DMS153 treated with DMSO at 0.1 percent for 48 hours (cell line): ENCODE data around the gene ZFYVE1.
"Not testable (repeated sequence)": the region's sequence is repeated elsewhere in the genome, so short reads cannot be mapped to it uniquely, and the experiment has no call there.

Source experiments
- DNase-seq: peaks from one replicate; lab custom pipeline; 2025; ENCODE audit not compliant: unreplicated experiment; lab: John Stamatoyannopoulos, UW

The ZFYVE1 gene, protein sequence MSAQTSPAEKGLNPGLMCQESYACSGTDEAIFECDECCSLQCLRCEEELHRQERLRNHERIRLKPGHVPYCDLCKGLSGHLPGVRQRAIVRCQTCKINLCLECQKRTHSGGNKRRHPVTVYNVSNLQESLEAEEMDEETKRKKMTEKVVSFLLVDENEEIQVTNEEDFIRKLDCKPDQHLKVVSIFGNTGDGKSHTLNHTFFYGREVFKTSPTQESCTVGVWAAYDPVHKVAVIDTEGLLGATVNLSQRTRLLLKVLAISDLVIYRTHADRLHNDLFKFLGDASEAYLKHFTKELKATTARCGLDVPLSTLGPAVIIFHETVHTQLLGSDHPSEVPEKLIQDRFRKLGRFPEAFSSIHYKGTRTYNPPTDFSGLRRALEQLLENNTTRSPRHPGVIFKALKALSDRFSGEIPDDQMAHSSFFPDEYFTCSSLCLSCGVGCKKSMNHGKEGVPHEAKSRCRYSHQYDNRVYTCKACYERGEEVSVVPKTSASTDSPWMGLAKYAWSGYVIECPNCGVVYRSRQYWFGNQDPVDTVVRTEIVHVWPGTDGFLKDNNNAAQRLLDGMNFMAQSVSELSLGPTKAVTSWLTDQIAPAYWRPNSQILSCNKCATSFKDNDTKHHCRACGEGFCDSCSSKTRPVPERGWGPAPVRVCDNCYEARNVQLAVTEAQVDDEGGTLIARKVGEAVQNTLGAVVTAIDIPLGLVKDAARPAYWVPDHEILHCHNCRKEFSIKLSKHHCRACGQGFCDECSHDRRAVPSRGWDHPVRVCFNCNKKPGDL

DNA sequence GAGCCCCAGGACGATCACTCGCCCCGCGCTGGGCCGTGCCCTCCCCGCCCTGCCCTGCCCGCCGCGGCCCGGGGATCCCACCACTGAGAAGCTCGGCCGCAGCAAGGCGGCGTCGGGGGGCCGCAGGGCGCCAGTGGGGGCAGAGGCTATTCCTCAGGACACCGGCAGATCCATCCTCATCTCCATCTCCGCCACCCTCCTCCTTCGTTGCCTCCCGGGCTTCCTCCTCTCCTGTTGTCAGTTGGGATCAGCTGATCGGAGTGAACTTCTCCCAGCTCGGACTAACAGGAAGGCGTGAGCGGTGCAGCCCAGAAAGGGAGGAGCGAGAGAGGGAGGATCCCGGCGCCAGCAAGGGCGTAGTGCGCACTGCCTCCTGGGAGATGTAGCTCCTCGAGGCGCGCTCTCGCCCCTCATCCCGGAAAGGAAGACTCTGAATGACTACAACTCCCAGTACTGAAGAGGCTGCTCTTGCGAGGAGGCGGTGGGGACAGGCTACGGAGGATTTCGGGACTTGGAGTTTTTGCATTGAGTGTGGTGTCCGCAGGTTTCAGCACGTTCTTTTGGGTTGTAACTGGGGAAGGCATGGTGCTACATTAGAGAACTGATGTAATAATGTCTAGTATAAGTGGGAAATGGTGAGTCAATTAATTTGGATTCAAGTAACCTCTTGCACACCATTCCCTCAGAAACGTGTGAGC, at the start of gene ZFYVE1:
Gene ZFYVE1 (minus strand): TSS at position 262 of the 698 bp plus-strand sequence. CDS start 2,598 bp downstream, outside the sequence.
- peak; percentile 97 for DNase-seq

DNA sequence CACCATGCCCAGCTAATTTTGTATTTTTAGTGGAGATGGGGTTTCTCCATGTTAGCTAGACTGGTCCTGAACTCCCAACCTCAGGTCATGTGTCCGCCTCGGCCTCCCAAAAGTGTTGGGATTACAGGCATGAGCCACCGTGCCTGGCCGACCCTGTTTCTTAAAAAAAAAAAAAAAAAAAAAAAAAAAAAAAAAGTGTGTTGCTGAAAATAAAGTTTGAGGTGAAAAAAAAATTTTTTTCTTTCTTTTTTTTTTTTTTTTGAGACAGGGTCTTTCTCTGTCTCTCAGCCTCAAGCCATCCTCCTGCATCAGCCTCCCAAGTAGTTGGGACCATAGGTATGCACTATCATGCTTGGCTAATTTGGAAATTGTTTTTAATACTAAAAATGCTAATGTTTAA, 42.7 kb upstream of the ZFYVE1 start:
- no peak for DNase-seq

DNA sequence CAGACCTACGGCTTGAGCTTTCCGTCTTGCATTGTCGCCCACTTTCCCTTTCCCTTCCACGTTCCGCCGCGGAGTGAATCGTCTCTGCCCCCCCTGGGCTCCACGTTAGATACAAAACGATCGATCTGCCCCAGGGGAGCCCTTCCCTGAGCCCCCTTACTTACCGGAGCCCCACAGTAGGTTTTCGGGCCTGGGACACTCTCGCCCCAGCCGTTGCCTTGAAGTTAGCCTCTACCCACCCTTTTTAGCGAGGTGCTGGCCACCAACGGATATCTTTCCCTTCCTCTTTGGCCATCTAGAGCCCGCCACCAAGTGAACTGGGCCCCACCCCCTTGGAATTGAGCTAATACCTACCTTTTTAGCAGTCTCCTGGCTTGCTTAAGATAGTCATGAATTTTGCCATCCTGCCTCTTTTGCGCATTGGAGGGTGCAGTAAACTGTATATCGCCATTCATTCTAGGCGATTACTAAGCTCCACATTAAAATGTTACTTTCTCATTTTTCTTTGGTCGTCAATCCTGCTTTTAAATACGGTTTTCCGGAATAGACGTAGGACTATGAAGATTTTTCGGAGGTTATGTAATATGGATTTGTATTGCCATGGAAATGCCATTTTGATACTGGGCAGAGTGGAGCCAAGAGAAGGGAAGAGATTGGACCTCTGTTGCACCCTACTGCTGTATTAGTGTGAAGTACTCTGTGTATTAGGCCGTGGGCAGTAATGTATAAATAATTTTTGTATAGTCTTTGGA, 32.2 kb upstream of the ZFYVE1 start:
- DNase-seq, result no peak

DNA sequence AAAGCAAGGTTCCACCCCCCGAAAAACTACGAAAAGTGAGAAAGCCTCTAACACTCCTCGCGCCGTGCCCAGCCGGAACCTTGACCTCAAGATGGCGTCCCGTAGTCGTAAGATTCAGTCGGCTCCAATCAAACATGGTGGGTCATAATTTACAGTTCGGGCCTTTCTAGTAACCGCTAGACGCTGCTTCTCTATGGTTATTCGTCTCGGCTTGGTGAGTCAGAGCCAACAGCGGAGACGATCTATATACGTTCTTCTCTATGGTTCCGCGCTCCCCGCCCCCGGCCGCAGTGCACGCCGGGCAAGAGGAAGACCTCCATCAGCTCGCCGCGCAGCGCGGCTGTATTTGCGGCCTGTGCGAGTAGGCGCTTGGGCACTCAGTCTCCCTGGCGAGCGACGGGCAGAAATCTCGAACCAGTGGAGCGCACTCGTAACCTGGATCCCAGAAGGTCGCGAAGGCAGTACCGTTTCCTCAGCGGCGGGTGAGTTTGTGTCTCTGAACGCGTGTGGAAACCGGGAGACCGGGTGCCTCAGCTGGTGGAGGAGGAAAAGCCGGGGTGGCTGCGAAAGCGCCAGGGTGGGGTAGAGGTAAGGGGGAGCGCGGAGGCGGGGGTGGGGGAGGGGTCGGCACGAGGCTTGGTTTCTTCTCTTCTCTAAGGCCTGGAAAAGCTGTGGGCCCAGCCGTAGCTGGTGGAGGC, 31.5 kb upstream of the ZFYVE1 start, which contains the start of gene RBM25:
Gene RBM25 (plus strand): TSS at position 311 of the 698 bp plus-strand sequence. CDS start 13,108 bp downstream, outside the sequence.
- DNase-seq, result peak; percentile 97

DNA sequence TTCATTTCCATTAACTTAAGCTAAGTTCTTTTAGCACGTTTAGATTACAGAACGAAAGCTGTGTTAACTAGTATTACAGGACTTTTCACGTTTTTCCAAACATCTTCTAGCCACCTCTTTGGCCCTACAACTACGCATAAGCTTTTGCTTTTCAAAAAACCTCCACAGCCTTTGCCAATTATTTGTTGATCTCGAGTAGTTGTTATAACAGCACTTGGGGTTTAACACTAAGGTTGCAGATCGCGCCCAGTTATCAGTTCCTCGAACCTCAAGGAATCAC, 31.0 kb upstream of the ZFYVE1 start:
- DNase-seq, result no peak

DNA sequence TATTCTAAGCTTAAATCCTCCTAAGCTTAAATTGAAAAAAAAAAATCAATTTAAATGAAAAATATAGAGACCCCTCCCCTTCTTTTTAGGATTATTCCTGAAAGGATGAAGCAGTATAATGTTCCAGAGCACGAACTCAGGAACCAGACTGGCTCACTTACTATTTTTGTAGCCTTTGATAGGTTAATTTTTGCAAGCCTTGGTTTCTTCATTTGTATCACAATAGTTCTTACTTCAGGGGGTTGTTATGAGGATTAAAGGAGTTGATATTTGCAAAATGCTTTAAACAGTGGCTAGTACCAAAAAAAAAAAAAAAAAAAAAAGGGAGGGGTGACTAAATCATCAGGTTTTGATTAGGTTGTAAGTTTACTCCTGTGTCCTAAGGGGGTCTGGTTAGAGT, 28.3 kb upstream of the ZFYVE1 start:
- no peak for DNase-seq

DNA sequence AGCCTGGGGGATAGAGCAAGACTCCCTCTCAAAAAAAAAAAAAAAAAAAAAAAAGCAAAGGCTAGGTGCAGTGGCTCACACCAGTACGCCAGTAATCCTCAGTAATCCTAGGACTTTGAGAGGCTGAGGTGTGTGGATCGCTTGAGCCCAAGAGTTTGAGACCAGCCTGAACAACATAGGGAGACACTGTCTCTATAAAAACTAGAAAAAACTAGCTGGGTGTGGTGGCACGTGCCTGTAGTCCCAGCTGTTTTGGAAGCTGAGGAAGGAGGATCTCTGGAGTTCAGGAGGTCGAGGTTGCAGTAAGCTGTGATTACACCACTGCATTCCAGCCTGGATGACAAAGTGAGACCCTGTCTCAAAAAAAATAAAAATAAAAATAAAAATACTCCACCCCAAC, 22.5 kb upstream of the ZFYVE1 start:
- DNase-seq, result no peak

DNA sequence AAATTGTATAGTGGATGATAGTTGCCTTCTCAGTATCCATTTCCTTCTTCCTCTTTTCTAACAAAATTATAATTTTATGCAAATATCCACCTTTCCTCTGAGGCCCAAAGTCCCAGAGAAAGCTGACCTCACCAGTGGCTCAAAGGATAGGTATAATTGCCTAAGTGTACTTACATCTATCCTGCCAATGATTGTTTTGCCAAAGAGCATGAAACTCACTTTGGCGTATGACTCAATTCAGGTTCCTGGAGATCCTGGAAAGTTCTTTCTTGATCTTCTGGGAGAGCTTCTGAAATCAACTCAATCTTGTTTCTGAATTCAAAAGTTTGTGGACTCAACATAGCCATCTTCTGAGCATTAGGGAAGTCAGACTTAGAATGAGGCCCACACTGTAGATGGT, 20.9 kb upstream of the ZFYVE1 start:
- DNase-seq, result no peak

DNA sequence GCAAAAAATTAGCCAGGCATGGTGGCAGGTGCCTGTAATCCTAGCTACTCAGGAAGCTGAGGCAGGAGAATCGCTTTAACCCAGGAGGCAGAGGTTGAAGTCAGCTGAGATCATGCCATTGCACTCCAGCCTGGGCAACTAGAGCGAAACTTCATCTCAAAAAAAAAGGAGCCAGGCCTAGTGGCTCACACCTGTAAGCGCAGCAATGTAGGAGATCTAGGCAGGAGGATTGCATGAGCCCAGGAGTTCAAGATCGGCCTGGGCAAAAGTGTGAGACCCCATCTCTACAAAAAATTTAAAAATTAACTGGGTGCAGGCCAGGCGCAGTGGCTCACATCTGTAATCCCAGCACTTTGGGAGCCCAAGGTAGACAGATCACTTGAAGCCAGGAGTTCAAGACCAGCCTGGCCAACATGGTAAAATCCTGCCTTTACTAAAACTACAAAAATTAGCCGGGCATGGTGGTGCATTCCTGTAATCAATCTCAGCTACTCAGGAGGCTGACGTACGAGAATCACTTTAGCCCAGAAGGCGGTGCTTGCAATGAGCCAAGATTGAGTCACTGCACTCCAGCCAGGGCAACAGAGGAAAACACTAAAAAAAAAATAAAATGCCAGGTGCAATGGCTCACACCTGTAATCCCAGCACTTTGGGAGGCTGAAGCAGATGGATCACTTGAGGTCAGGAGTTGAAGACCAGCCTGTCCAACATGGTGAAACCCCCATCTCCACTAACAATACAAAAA, 10.0 kb upstream of the ZFYVE1 start:
- DNase-seq, result not testable (repeated sequence)

DNA sequence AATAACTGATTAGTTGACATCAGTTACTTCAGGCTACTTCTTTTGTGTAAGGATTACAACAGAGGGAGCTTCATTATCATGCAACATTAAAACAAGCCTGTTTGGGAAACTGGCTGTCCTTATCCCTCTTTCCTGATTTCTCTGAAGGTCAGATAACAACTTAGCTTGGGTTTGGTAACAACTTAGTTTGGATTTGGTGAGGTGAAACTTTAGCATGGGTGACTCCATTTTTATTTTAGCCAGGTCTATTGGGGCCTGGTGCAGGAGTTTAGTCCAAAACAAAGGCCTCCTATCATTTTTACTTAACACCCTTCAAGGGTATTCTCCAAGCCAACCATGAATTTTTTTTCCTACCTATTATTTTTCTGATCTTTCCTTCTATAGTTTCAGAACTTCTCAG, 1.1 kb upstream of the ZFYVE1 start:
- no peak for DNase-seq

DNA sequence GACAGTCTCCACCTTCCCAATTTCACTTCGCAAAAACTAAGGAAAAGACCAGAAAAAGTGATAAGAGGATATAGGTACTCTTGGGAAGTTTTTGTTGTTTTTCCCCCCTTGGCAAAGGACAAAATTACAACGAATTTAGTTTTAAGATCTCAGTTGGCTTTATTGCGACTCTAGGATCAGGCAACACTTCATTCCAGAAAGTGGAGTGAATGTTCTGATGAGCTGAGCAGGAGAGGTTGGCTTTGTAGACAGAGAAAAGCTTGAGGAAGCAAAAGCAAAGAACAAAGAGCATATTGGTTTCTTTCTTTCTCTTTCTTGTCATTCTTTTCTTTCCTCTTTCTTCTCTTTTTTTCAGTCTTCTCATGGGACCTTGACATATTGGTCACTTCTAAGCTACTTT, 640 bp upstream of the ZFYVE1 start:
- no peak for DNase-seq

DNA sequence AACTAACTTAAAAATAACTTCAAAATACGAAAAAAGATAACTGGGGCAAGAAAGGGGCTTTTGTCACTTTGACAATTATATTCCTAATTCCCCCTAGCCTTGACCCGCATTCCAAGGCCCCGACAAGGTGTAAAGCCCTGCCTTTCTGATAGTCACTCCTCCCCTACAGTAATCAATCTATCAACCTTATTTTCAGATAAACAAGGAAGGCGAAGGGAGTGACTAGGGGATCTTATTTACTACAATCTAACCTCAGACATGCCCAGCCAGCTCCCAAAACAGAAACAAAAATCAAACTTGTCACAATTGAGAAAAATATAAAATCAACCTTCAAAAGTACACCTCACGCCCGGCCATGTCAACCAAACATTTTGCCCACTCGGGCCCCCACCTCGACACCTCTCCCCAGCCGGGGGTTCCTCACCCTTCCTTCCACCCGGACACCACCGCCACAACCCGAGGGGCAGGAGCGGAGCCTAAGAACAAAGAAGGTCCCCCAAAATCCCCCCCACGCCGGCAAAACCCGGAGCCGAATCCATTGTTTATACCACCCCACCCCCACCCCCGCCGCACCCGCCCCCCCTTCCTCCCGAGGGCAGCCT, 562 bp downstream of the ZFYVE1 start:
- DNase-seq, result no peak

DNA sequence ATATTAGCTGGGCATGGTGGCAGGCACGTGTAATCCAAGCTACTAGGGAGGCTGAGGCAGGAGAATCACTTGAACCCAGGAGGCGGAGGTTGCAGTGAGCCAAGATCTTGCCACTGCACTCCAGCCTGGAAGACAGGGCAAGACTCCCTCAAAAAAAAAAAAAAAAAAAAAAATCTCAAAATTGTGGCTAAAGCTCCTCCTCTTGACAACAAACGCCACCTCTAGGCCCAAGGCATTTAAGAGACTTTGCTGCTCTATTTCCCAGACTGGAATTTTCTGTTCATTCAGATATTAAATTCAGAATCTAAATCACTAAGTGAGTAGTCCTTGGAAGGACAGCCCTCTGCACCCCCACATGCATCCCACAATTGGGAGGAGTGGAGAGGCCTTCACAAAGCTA, 1.4 kb downstream of the ZFYVE1 start:
- no peak for DNase-seq

DNA sequence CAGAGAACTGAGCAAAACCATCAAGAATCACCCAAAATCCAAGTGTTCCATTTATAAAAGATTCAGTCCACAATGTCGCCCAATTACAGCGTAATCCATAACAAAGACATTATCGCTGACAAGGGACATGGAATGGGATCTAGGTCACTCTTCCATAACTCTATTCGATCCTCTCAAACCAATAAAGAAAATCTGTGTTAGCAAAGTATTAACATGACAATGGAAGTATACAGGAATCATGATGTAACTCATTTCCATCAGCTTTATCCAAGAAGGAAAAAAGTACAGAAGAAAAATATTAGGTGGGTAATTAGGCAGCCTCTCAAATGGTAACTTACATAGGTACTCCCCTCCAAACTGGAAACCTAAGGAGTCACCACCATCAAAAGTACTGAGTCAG, 4.9 kb downstream of the ZFYVE1 start:
- no peak for DNase-seq

DNA sequence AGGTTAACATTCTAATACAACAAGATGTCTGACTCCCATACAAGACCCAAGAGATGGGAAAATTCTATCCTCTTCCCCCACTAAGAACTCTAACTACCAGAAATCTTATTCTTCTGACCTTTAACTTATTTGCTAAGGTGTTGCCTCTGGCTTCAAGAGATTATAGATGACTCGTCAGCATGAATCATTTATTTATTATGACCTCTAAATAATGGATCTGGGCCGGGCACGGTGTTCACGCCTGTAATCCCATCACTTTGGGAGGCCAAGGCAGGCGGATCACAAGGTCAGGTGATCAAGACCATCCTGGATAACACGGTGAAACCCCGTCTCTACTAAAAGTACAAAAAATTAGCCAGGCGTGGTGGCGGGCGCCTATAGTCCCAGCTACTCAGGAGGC, 10.9 kb downstream of the ZFYVE1 start:
- DNase-seq, result not testable (repeated sequence)

DNA sequence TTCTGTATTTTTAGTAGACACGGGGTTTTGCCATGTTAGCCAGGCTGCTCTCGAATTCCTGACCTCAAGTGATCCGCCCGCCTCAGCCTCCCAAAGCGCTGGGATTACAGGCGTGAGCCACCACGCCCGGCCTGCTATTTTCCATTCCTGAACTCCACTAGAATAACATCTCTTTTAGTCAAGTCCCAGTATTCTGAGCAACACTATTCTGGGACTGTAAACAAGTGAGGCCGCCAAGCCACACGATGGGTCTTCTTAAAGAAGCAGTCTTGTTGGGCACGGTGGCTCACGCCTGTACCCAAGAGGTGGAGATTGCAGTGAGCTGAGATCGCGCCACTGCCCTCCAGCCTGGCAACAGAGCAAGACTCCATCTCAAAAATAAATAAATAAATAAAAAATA, 11.4 kb downstream of the ZFYVE1 start:
- DNase-seq, result not testable (repeated sequence)

DNA sequence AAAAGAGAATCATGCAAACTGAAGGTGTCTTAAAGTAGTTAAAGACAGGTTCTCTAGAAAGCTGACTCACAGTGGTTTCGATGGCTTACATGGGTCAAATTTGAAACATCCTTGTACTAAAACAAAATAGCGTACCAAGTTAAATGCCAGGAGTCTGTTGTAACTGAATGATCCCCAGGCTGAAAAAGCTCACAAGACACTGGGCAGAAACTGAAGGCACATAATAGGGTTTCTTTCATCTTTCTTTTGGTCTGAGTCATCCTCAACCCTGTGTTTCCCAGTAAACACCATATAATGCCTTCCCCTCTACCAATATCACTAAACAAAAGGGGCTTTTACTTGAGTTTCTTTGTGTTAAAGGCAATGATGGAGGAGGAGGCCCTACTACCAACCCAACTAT, 12.8 kb downstream of the ZFYVE1 start:
- DNase-seq, result no peak

DNA sequence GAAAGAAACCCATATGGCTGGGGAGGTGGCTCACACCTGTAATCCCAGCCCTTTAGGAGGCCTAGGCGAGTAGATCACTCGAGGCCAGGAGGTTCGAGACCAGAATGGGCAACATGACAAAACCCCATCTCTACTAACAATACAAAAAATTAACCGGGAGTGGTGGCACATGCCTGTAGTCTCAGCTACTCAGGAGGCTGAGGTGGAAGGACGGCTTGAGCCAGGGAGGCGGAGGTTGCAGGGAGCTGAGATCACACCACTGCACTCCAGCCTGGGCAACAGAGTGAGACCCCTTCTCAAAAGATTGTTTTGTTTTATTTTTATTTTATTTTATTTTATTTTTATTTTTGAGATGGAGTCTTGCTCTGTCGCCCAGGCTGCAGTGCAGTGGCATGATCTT, 15.7 kb downstream of the ZFYVE1 start:
- not testable (repeated sequence) for DNase-seq

DNA sequence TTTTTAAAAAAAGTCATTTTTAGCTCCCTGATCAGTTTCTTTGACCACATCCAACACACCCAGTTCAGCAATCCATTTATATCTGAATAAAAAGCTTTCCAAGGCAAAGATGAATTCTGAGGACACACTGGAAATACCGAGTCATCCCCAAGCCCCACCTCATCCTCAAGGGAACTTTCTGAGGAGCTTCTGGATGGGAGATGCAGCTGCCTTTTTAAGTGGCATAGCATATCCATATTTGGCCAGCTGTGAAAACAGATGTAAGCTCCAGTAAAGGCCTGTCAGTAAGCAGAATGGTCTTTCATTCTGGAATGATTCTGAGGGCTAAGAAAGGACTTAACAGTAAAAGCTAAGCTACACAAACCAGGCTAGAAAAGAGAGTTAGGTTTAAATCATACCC, 18.4 kb downstream of the ZFYVE1 start:
- DNase-seq, result no peak
